DOHH2 (cell line): ENCODE data around the gene LUZP1.

ENCODE experiments used
- H3F3A ChIP-seq: fragments of 200-600 bp; sonication (generic), shearing (Covaris generic); 2 replicates; pipeline ENCODE4 v1.6.0; 2016; ENCODE audit warnings: antibody characterized with exemption, mild to moderate bottlenecking; ENCODE audit not compliant: control insufficient read depth, insufficient read depth
- H3K27ac ChIP-seq: fragments of 200-600 bp; sonication (generic); 2 replicates; pipeline ENCODE4 v1.5.1; 2014; ENCODE audit warnings: low read depth, mild to moderate bottlenecking, low read length, moderate library complexity
- H3K27me3 ChIP-seq: fragments of 200-600 bp; sonication (generic); 2 replicates; pipeline ENCODE4 v1.6.1; 2014; ENCODE audit warnings: mild to moderate bottlenecking, low read length, mixed read lengths; ENCODE audit not compliant: control insufficient read depth
- H3K36me3 ChIP-seq: fragments of 200-600 bp; sonication (generic); 2 replicates; pipeline ENCODE4 v1.6.1; 2014; ENCODE audit warnings: mild to moderate bottlenecking, low read length, moderate library complexity, mixed read lengths; ENCODE audit not compliant: control insufficient read depth
- H3K4me1 ChIP-seq: fragments of 200-600 bp; sonication (generic); 2 replicates; pipeline ENCODE4 v1.6.1; 2014; ENCODE audit warnings: mild to moderate bottlenecking, low read length, mixed read lengths; ENCODE audit not compliant: control insufficient read depth
- H3K4me2 ChIP-seq: fragments of 200-600 bp; sonication (generic); 2 replicates; pipeline ENCODE4 v1.6.0; 2014; ENCODE audit warnings: mild to moderate bottlenecking, low read length, moderate library complexity
- H3K4me3 ChIP-seq: fragments of 200-600 bp; sonication (generic); 2 replicates; pipeline ENCODE4 v1.5.1; 2014; ENCODE audit warnings: mild to moderate bottlenecking, low read length, mixed read lengths
- H3K79me2 ChIP-seq: fragments of 200-600 bp; sonication (generic); 2 replicates; pipeline ENCODE4 v1.6.1; 2014; ENCODE audit warnings: mild to moderate bottlenecking, low read length, mixed read lengths; ENCODE audit not compliant: control insufficient read depth
- H3K9me2 ChIP-seq: fragments of 200-600 bp; sonication (generic); replicated peaks from 2 replicates; pipeline ENCODE4 v1.6.1; 2014; ENCODE audit warnings: mild to moderate bottlenecking, low read length, mixed read lengths; ENCODE audit not compliant: control insufficient read depth
- H3K9me3 ChIP-seq: fragments of 200-600 bp; sonication (generic); 2 replicates; pipeline ENCODE4 v1.6.1; 2014; ENCODE audit warnings: antibody characterized with exemption, low read length, mixed read lengths; ENCODE audit not compliant: control insufficient read depth, insufficient read depth
- H4K20me1 ChIP-seq: fragments of 200-600 bp; sonication (generic); 2 replicates; pipeline ENCODE4 v1.6.0; 2014; ENCODE audit warnings: low read depth, mild to moderate bottlenecking, antibody characterized with exemption, low read length, moderate library complexity; ENCODE audit not compliant: control insufficient read depth, insufficient read depth
- CTCF ChIP-seq: fragments of 200-600 bp; sonication (generic); IDR thresholded peaks from one replicate; pipeline ENCODE4 v1.5.1; 2014; ENCODE audit warnings: antibody characterized with exemption, mild to moderate bottlenecking, low read depth, low read length; ENCODE audit not compliant: poor library complexity, severe bottlenecking
- EZH2phosphoT487 ChIP-seq: fragments of 200-600 bp; sonication (generic); IDR thresholded peaks from 2 replicates; pipeline ENCODE4 v1.6.1; 2017; ENCODE audit warnings: borderline replicate concordance, mild to moderate bottlenecking, antibody characterized with exemption, low read length, moderate library complexity, mixed read lengths

Gene LUZP1

GRCh38 chr1:23091545-23091944 is 77.1 kb downstream of the LUZP1 start:
- no peaks in the 10 kb centered on the region for H3K79me2 ChIP-seq
- H3K4me1 ChIP-seq: no peaks in the 10 kb centered on the region
- TF ChIP-seq CTCF: no peak
- no peak for TF ChIP-seq EZH2phosphoT487
- no peak overlapping the region for H3K27ac ChIP-seq
- H3F3A ChIP-seq: no peaks in the 10 kb centered on the region; the same call in 1 of the 2 replicates
- H3K27me3 ChIP-seq: no peaks in the 10 kb centered on the region
- no peak overlapping the region for H3K4me3 ChIP-seq
- peaks cover 38% of the 10 kb centered on the region for H3K36me3 ChIP-seq
- no peak overlapping the region for H3K4me2 ChIP-seq
- H3K9me2 ChIP-seq: no peaks in the 10 kb centered on the region
- no peaks in the 10 kb centered on the region for H3K9me3 ChIP-seq
- no peaks in the 10 kb centered on the region for H4K20me1 ChIP-seq

DNA sequence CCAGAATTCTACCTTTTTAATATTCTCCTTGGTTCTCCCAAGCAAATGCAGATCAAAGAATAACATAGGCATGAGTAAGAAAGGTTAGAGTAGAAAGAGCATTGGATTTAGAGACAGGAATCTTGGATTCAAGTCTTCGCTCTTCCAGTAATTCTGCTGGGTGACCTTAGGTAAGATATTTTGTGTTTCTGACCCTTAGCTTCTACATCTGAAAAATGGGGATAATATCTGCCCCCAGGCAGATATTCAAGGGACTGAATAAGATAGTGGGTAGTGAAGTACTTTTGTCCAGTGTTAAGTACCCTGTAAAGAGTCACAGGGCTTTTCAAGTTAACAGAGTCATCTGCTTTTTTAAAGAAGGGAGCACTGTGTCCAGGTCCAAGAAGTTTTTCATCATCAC is 78.6 kb downstream of the LUZP1 start:
- Histone ChIP-seq H3K79me2 (no peaks in the 10 kb centered on the region), H3K27ac (no peak overlapping the region), H3K4me1 (no peaks in the 10 kb centered on the region), H3K9me2 (no peaks in the 10 kb centered on the region), H4K20me1 (no peaks in the 10 kb centered on the region), H3K36me3 (peaks cover 49% of the 10 kb centered on the region), H3K27me3 (no peaks in the 10 kb centered on the region), H3K9me3 (no peaks in the 10 kb centered on the region), H3K4me3 (no peak overlapping the region), H3K4me2 (no peak overlapping the region), H3F3A (no peaks in the 10 kb centered on the region; the same call in 1 of the 2 replicates)
- TF ChIP-seq EZH2phosphoT487 (no peak), CTCF (no peak)

GRCh38 chr1:23088027-23088426 is 80.6 kb downstream of the LUZP1 start:
- Histone ChIP-seq H4K20me1 (no peaks in the 10 kb centered on the region), H3K27ac (no peak overlapping the region), H3K79me2 (no peaks in the 10 kb centered on the region), H3K9me2 (no peaks in the 10 kb centered on the region), H3K9me3 (no peaks in the 10 kb centered on the region), H3K36me3 (peaks cover 56% of the 10 kb centered on the region), H3F3A (no peaks in the 10 kb centered on the region; the same call in 1 of the 2 replicates), H3K27me3 (no peaks in the 10 kb centered on the region), H3K4me3 (no peak overlapping the region), H3K4me2 (no peak overlapping the region), H3K4me1 (no peaks in the 10 kb centered on the region)
- TF ChIP-seq EZH2phosphoT487 (no peak), CTCF (no peak)

DNA sequence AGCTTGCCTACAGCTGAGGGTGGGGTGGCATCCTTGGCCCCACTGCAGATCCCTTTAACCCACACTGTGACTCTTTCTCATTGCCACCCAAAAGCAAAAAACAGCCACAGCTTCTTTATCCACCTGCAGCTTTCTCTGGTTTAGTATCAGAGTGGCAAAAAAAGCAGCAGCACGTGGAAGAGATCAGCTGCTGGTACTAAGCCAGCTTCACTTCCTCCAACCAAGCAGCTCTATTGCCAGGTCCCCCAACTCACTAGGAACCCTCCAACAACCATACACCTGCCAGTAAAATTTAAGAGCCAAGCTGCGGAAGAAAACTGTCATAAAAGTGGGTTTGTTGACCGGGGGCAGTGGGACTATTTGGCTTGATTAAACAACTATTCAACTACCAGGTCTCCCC is 83.0 kb downstream of the LUZP1 start:
- H3K9me3 ChIP-seq: no peaks in the 10 kb centered on the region
- H3K79me2 ChIP-seq: no peaks in the 10 kb centered on the region
- H4K20me1 ChIP-seq: no peaks in the 10 kb centered on the region
- no peaks in the 10 kb centered on the region for H3K9me2 ChIP-seq
- no peak for TF ChIP-seq CTCF
- no peak for TF ChIP-seq EZH2phosphoT487
- H3K4me1 ChIP-seq: no peaks in the 10 kb centered on the region
- H3F3A ChIP-seq: no peaks in the 10 kb centered on the region; the same call in 1 of the 2 replicates
- no peak overlapping the region for H3K4me2 ChIP-seq
- H3K36me3 ChIP-seq: peaks cover 72% of the 10 kb centered on the region
- H3K4me3 ChIP-seq: no peak overlapping the region
- no peaks in the 10 kb centered on the region for H3K27me3 ChIP-seq
- H3K27ac ChIP-seq: no peak overlapping the region
